ENCODE results near the gene TCN2.

Gene TCN2

DNA sequence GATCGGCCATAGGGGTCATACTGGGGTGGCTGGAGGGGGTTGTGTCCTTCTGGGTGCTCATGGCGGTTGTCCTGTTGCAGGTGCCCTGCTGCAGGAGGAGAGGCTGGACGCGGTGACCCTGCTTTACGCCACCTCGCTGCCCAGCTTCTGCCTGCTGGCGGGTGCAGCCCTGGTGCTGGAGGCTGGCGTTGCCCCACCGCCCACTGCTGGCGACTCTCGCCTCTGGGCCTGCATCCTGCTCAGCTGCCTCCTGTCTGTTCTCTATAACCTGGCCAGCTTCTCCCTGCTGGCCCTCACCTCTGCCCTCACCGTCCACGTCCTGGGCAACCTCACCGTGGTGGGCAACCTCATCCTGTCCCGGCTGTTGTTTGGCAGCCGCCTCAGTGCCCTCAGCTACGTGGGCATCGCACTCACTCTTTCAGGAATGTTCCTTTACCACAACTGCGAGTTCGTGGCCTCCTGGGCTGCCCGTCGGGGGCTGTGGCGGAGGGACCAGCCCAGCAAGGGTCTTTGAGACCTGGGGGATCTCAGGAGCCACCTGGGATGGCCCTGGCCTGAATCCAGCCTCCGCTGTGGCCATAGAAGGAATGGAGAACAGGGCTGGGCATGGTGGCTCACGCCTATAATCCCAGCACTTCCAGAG lies 39.7 kb downstream of the TCN2 start:
- no peak overlapping the region for H3K4me3 ChIP-seq (ENCODE audit: low read depth, low read length)
- no peaks in the 10 kb centered on the region for H3K9me3 ChIP-seq (ENCODE audit: severe bottlenecking)
- H3K27ac ChIP-seq = no peak overlapping the region
- TF ChIP-seq, protein P1, sequence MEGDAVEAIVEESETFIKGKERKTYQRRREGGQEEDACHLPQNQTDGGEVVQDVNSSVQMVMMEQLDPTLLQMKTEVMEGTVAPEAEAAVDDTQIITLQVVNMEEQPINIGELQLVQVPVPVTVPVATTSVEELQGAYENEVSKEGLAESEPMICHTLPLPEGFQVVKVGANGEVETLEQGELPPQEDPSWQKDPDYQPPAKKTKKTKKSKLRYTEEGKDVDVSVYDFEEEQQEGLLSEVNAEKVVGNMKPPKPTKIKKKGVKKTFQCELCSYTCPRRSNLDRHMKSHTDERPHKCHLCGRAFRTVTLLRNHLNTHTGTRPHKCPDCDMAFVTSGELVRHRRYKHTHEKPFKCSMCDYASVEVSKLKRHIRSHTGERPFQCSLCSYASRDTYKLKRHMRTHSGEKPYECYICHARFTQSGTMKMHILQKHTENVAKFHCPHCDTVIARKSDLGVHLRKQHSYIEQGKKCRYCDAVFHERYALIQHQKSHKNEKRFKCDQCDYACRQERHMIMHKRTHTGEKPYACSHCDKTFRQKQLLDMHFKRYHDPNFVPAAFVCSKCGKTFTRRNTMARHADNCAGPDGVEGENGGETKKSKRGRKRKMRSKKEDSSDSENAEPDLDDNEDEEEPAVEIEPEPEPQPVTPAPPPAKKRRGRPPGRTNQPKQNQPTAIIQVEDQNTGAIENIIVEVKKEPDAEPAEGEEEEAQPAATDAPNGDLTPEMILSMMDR (IDR thresholded peaks at IDR 0.05; ENCODE audit: low read depth, low read length) = no peak
- no peaks in the 10 kb centered on the region for H3K36me3 ChIP-seq
- no peaks in the 10 kb centered on the region for H3K27me3 ChIP-seq (ENCODE audit: insufficient read depth, low read depth, severe bottlenecking)
- no peak for DNase-seq

DNA sequence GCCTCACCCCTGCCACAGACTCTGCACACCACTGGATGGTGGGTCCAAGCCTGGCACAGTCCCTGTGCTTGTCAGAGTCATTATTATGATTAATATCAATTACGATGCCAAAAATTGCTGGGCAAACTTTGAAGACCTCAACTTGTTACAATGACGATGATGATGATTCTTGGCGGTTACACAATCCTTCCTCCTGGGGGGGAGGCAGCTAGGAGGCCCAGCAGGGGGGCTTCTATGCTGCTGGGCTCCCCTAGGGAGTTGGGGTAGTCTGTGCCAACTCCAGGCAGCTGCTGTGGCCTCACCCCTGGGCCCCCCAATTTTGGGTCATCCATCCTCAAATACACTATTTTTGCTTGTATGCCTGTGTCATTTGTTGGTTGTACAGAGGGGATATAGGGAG lies 40.6 kb downstream of the TCN2 start:
- no peaks in the 10 kb centered on the region for H3K27me3 ChIP-seq (ENCODE audit: insufficient read depth, low read depth, severe bottlenecking)
- TF ChIP-seq, protein P1 (IDR thresholded peaks at IDR 0.05; ENCODE audit: low read depth, low read length) = no peak
- DNase-seq = no peak
- H3K36me3 ChIP-seq = no peaks in the 10 kb centered on the region
- H3K9me3 ChIP-seq (ENCODE audit: severe bottlenecking) = no peaks in the 10 kb centered on the region
- H3K4me3 ChIP-seq (ENCODE audit: low read depth, low read length) = no peak overlapping the region
- no peak overlapping the region for H3K27ac ChIP-seq

DNA sequence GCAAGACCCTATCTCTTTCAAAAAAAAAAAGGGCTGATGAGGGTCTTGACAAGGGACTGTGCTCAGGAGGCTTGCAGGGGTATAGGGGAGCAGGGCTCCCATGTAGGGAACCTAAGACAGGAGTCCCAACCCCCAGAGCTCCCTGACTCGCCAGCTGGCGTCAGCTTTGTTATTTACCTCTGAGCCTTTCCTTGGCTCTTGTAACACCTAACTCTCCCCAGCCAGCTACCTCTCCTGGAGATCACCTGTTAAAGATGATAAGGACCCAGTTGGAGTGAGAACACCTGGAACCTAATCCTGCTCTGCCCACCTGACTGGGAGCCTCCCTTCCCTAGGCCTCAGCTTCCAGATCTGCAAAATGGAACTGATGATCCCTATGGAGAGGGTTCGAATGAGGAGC lies 41.9 kb downstream of the TCN2 start:
- no peaks in the 10 kb centered on the region for H3K27me3 ChIP-seq (ENCODE audit: insufficient read depth, low read depth, severe bottlenecking)
- no peak for DNase-seq
- no peak overlapping the region for H3K27ac ChIP-seq
- H3K9me3 ChIP-seq (ENCODE audit: severe bottlenecking) = no peaks in the 10 kb centered on the region
- no peak overlapping the region for H3K4me3 ChIP-seq (ENCODE audit: low read depth, low read length)
- H3K36me3 ChIP-seq = no peaks in the 10 kb centered on the region
- TF ChIP-seq, protein P1 (IDR thresholded peaks at IDR 0.05; ENCODE audit: low read depth, low read length) = no peak

DNA sequence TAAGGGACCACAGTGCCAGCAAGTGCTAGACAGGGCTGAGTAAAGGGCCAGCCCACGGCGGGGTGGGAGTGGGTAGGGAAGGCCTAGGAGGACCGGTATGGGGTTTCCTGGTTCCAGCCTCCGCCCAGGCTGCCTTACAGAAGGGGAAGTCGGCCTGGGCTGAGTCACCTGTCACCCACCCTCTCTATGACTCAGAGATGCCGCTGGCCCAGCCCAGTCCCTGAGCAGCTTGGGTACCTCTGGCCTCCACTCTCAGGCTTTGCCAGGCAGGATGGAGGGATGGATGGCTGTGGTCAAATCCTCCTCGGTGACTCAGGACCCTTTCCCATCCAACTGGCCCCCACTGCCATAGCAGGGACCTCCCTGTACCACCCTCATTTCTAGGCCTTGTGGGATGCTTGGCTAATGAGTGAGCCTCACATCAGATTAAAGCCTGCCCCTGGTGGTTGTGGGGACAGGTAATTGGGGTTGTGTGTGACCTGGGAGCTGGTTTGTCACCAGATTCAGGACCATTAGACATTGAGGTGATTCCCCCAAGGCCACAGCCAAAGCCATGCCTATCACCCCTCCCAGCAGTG lies 42.5 kb downstream of the TCN2 start:
- H3K4me3 ChIP-seq (ENCODE audit: low read depth, low read length) = no peak overlapping the region
- TF ChIP-seq, protein P1 (IDR thresholded peaks at IDR 0.05; ENCODE audit: low read depth, low read length) = no peak
- H3K9me3 ChIP-seq (ENCODE audit: severe bottlenecking) = no peaks in the 10 kb centered on the region
- H3K36me3 ChIP-seq = no peaks in the 10 kb centered on the region
- no peaks in the 10 kb centered on the region for H3K27me3 ChIP-seq (ENCODE audit: insufficient read depth, low read depth, severe bottlenecking)
- DNase-seq = no peak
- H3K27ac ChIP-seq = no peak overlapping the region

DNA sequence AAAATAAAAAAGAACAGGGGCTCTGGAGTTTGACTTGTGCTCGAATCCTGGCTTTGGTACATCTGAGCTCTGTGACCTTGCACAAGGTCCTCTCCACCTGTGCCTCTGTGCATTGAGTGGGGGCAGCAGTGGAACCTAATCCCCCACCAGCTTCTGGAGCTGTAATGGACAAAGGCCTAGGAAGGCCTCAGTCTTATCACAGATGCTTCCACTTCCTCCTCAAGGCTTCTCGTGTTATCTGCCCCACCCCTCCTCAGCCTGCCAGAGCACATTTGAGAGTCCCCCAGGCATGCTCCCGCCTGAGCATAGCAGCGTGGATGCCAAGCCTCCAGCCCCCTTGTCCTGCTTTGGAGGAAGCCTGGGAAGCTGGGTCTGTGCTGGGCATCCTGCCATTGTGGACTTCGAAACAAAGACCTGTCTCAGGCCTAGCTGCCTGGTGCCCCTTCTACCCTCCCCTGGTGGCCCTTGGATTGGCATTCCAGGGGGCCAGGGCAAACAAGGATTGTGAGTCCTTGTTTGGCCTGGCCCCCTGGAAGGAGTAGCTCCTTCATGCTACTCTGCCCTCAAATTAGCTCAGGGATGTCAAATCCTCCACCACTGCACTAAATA lies 43.6 kb downstream of the TCN2 start:
- Histone ChIP-seq H3K36me3 (no peaks in the 10 kb centered on the region), H3K27me3 (ENCODE audit: insufficient read depth, low read depth, severe bottlenecking) (no peaks in the 10 kb centered on the region), H3K4me3 (ENCODE audit: low read depth, low read length) (no peak overlapping the region), H3K27ac (no peak overlapping the region), H3K9me3 (ENCODE audit: severe bottlenecking) (no peaks in the 10 kb centered on the region)
- no peak for DNase-seq
- TF ChIP-seq, protein P1 (IDR thresholded peaks at IDR 0.05; ENCODE audit: low read depth, low read length) = no peak
